HT1080 (cell line): Measurements from ENCODE around the gene SPSB1. TPM values are rescaled to one million over a fixed set of nuclear protein-coding genes. Genes with fewer than 3 reads are reported as not detected.

ENCODE experiments used
- DNase-seq: peaks from one replicate; pipeline ENCODE4 v3.0.0-alpha.2; 2015; ENCODE audit warnings: low read depth
- total RNA-seq: library from RNA; depleted of rRNA; stranded (reverse); fragments of >200 nt; shearing (Covaris generic); gene quantifications from 2 replicates; pipeline ENCODE4 v1.2.3, GENCODE V29; 2014

SPSB1 gene
- total RNA-seq, 1 experiment from 2014 or later: 18.3 TPM

- no peak for DNase-seq
These were observed 14.0 kb upstream of the SPSB1 start for GRCh38 chr1:9278585-9279153.

DNA sequence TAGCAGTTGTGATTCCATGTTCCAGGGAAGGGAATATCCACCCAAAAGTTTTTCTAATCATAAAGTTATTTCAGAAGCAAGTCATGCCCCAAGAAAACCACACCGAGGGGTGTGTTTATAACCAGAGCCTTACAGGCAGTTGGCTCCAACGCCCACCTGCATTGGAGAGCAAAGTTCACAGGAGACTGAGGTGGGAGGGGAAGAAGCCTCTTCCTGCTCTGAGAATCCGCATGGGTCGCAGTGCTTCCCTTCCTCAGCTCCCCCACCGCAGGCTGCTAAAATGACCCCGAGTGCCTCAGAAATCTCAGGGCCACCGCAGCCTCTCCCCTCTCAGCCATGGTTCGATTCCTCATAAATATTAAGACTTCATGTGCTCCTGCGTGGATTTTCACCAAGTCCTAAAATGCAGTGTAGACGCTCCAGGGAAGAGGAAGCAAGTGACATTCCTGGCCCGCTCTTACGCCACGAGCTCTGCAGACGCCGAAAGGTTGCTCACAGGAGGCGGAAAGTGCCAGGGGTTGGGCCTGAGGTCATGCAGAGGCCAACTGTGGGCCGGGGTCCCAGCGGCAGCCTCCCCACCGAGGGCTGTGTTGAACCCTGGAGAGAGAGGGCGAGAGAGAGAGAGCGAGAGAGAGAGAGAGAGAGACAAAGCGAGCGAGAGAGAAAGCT lies 13.4 kb upstream of the SPSB1 start:
- DNase-seq: no peak

GRCh38 chr1:9280015-9280860 lies 12.5 kb upstream of the SPSB1 start:
- peak; percentile 93 for DNase-seq

GRCh38 chr1:9281071-9281827 lies 11.4 kb upstream of the SPSB1 start:
- peak; percentile 59 for DNase-seq

- no peak for DNase-seq
These were observed 10.6 kb upstream of the SPSB1 start for GRCh38 chr1:9281908-9282695.

DNA sequence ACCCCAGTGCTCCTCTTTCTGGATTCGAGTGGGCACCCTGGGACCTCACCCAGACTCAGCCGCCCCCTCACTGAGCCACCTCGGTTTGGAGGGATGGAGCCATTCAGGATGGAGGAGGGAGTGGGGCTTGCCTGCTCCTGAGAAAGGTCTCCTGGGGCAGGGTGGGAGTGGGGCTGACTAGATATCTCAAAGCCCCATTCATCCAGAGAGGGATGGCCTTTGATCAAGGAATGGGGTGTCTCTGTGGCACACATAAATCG lies 10.1 kb upstream of the SPSB1 start:
- DNase-seq: no peak

GRCh38 chr1:9284061-9284460 lies 8.6 kb upstream of the SPSB1 start:
- no peak for DNase-seq

DNA sequence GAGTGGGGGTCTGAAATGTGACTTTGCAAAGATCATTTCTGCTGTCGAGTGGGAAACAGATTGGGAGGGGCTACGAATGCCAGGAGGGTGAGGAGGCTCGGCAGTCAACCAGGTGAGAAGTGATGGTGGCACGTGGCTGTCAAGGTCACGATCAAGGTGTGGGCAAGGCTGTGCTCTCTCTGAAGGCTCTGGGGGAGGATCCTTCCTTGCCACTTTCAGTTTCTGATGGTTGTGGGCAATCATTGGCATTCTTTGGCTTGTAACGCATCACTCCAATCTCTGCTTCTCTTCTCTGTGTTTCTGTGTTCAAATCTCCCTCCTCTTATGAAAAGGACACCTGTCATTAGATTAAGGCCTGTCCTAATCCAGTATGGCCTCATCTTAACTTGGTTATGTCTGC lies 6.1 kb upstream of the SPSB1 start:
- no peak for DNase-seq

GRCh38 chr1:9289090-9289534 lies 3.6 kb upstream of the SPSB1 start:
- DNase-seq: peak; percentile 63

DNA sequence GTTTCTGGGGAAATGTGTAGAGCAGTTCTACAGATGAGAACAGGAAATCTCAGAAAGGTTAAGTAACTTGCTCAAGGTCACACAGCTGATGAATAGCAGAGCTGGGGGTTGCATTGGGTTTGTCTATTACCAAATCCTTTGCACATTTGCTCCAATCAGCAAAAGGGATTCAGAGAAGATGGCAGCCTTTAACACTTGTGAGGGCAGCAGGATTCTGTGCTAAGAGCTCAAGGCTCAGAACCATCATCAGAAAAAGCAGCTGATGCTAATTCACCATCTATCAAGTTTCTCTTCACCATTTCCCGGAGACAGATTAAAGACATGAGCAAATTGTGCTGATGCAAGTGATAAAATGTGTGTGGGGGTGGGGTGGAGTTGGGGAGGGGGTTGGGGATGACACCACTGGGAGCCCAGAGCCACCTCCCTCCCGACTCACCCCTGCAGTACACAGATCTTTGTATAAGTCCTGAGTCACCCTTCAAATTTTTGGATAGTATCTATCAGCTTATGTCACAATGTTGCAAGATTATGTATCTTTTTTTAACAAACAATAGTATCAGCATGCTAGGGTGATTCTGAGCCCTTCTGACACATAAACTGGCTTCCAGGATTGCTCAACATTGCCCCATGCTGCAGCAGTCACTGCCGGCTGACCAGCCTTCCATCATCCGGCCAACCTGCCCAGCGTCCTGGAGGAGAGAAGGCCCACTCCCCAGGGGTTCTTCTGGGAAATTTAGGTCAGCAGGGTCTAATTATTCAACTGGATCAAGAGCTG lies 2.8 kb upstream of the SPSB1 start:
- DNase-seq: peak; percentile 61

- no peak for DNase-seq
These were observed 757 bp upstream of the SPSB1 start for GRCh38 chr1:9291914-9292360.

DNA sequence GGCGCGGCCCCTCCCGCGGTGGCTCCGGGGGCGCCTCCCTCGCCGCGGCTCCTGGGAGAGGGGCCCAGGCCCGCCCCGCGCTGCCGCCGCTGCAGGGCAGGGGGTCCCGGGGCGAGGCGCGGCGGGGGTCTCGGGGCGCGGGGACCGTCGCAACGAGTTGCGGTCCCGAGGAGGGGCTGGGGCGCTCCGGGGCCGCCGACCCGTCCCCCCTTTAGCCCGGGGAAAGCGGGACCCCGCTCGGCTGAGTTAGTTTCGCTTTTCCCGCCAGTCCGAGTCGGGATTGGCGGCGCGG lies 493 bp downstream of the SPSB1 start:
- no peak for DNase-seq

DNA sequence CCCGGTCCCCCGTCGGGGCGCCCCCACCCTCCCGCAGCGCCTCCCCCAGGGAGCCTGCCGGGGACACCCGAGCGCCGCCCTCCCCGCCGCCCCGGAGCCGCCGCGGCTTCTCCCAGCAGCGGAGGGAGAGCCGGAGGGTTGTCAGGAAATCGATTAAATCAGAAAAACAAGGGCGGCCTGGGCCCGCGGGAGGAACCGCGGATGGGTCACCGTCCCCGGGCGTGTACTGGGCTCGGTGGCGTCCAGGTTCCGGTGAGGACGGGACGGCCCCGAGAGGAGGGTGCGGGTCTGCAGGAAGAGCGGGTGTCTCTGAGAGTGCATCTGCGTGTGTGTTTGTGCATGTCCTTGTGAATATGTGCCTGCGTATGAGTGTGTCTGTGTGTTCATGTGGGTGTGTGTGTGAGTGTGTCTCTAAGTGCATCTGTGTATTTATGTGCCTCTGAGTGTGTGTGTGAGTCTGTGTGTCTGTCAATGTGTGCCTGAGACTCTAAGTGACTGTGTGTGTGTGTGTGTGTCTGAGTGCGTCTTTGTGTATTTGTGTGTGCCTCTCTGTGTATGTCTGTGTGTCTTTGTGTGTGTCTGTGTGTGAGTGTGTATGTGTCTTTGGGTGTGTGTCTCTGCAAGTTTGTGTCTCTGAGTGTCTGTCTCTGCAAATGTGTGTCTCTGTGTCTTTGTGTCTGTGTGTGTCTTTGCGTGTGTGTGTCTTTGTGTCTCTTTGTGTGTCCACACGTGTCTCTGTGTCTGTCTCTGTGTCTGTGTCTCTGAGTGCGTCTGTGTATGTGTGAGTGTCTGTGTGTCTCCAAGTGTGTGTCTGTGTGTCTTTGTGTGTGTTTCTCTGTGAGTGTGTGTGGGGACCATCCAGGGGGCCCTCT lies 1.1 kb downstream of the SPSB1 start:
- DNase-seq: no peak

- peak; percentile 93 for DNase-seq
These were observed 1.7 kb downstream of the SPSB1 start for GRCh38 chr1:9294405-9294773.

GRCh38 chr1:9294910-9295636 lies 2.4 kb downstream of the SPSB1 start:
- DNase-seq: peak; percentile 39

GRCh38 chr1:9295884-9296283 lies 3.2 kb downstream of the SPSB1 start:
- DNase-seq: no peak

DNA sequence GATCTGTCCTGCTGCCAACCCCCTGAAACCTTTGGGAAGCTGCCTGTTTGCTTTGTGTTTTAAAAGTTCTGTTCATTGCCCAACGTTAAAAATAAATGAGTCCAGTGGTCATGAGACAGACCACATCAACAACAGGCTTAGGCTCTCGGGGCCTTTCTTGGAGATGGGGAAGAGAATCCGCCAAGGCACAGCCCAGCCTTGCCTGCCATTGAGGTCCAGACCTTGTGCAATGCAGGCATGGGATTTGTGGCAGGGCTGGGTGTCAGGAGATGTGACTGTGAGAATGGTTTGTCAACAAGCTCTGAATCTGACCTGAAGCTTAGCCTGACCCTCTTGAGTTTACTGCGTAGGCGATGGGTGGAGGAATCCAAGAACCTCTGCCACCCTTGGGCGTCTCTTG lies 4.2 kb downstream of the SPSB1 start:
- DNase-seq: no peak

DNA sequence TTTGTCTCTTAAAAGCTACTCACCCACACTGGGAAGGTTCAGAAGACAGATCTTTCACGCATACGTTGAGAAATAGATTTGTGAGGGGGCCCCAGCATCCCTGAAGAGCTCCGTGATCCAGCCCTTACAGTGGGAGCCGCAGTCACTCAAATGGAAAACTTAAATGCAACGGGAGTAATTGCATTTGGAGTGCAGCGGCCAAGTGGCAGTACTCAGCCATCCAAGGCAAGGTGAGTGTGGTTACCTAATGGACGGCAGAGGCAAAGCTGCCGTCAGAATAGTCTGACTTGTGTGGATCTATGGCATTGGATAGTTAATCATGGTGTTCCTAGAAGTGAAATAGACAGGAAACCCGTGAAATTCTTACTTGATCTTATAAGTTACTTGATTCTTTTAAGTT lies 5.1 kb downstream of the SPSB1 start:
- no peak for DNase-seq

DNA sequence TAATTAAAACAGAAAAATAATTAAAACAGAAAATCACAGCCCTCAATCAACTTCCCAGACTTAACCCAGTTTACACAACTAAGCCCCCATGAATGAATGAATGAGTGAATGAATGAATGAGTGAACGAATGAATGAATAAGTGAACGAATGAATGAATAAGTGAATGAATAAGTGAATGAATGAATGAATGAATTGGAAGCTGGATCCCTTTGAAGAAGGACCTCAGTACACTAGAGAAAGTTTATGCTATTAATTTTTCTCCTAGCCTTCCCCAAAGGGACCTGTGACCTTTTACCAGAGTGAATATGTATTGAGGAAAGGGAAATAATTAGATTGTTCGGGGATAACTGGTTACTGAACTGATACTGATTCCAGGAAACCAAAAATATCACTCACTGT lies 5.6 kb downstream of the SPSB1 start:
- no peak for DNase-seq
